CD14-positive monocyte (primary cell): ENCODE measurements around the gene OR51E2. TPM values are rescaled to one million over a fixed set of nuclear protein-coding genes. Genes with fewer than 3 reads are reported as not detected.

Source experiments
- DNase-seq, 3 donors: peaks; one replicate each; pipeline ENCODE4 v3.0.0-alpha.2; 2011 to 2022
- H2AFZ ChIP-seq: 2 replicates; pipeline ENCODE4 v1.6.0; 2012; ENCODE audit warnings: mild to moderate bottlenecking, low read depth, low read length, inconsistent platforms; ENCODE audit not compliant: insufficient read depth, poor library complexity, severe bottlenecking
- H3K27ac ChIP-seq, 2 donors: 1 replicate in 1 of 2; 2 replicates in 1 of 2; pipeline ENCODE4 v1.5.1; 2012 to 2013; ENCODE audit warnings: low read length in 2 of 2, control low read depth in 1 of 2, inconsistent platforms in 1 of 2, low read depth in 1 of 2, mild to moderate bottlenecking in 1 of 2
- H3K27me3 ChIP-seq, 2 donors: one replicate each; pipeline versions ENCODE4 v1.6.0 to v1.6.1; 2011 to 2013; ENCODE audit warnings: low read length in 2 of 2; ENCODE audit not compliant: control insufficient read depth in 2 of 2, insufficient read depth in 2 of 2
- H3K36me3 ChIP-seq, 2 donors: replicated peaks in 1 of 2; 1 replicate in 1 of 2; 2 replicates in 1 of 2; pipeline versions ENCODE4 v1.5.1 to v1.6.1; 2012 to 2013; ENCODE audit warnings: low read length in 2 of 2, control low read depth in 1 of 2, inconsistent platforms in 1 of 2, mild to moderate bottlenecking in 1 of 2; ENCODE audit not compliant: insufficient read depth in 2 of 2, control insufficient read depth in 1 of 2
- H3K4me1 ChIP-seq, 2 donors: 1 replicate in 1 of 2; 2 replicates in 1 of 2; pipeline versions ENCODE4 v1.5.1 to v1.6.1; 2012 to 2013; ENCODE audit warnings: low read length in 2 of 2, control low read depth in 1 of 2, inconsistent platforms in 1 of 2, mild to moderate bottlenecking in 1 of 2, moderate library complexity in 1 of 2; ENCODE audit not compliant: insufficient read depth in 2 of 2, control insufficient read depth in 1 of 2
- H3K4me2 ChIP-seq: replicated peaks from 2 replicates; pipeline ENCODE3; 2012; ENCODE audit warnings: low read length, moderate library complexity, mild to moderate bottlenecking; ENCODE audit not compliant: poor library complexity, severe bottlenecking; ENCODE audit errors: extremely low read depth
- H3K4me3 ChIP-seq, 3 experiments: fragments of 200-600 bp in 1 of 3; sonication (generic) in 1 of 3; replicated peaks in 1 of 3; 1 replicate in 2 of 3; 2 replicates in 1 of 3; pipeline ENCODE4 v1.5.1; 2011 to 2013; ENCODE audit warnings: low read length in 3 of 3, mild to moderate bottlenecking in 3 of 3, control low read depth in 2 of 3, low read depth in 2 of 3, inconsistent platforms in 1 of 3, moderate library complexity in 1 of 3
- H3K79me2 ChIP-seq: 2 replicates; pipeline ENCODE4 v1.6.0; 2012; ENCODE audit warnings: mild to moderate bottlenecking, control low read depth, inconsistent platforms, low read length, moderate library complexity; ENCODE audit not compliant: insufficient read depth
- H3K9ac ChIP-seq: 2 replicates; pipeline ENCODE4 v1.6.0; 2017; ENCODE audit warnings: low read length, mild to moderate bottlenecking; ENCODE audit not compliant: insufficient read depth, poor library complexity, severe bottlenecking
- H3K9me3 ChIP-seq, 2 donors: replicated peaks in 1 of 2; 1 replicate in 1 of 2; 2 replicates in 1 of 2; pipeline versions ENCODE4 v1.5.1 to v1.6.1; 2012 to 2013; ENCODE audit warnings: low read length in 2 of 2, control low read depth in 1 of 2; ENCODE audit not compliant: control insufficient read depth in 1 of 2, insufficient read depth in 1 of 2
- H4K20me1 ChIP-seq: 2 replicates; pipeline ENCODE4 v1.6.0; 2012; ENCODE audit warnings: mild to moderate bottlenecking, low read length, control low read depth, moderate library complexity; ENCODE audit not compliant: insufficient read depth
- H3K27ac Mint-ChIP-seq, 7 donors: one replicate each; pipeline ENCODE4 v1.8.0; 2020; ENCODE audit warnings: mild to moderate bottlenecking in 7 of 7, mixed read lengths in 7 of 7, moderate library complexity in 6 of 7, inconsistent platforms in 2 of 7
- H3K27me3 Mint-ChIP-seq, 3 donors: one replicate each; pipeline ENCODE4 v1.8.0; 2021 to 2022; ENCODE audit warnings: low read depth in 3 of 3, mild to moderate bottlenecking in 3 of 3, mixed read lengths in 3 of 3, moderate library complexity in 3 of 3, inconsistent platforms in 1 of 3
- H3K36me3 Mint-ChIP-seq, 2 donors: one replicate each; pipeline ENCODE4 v1.8.0; 2020; ENCODE audit warnings: mixed read lengths in 2 of 2, inconsistent platforms in 1 of 2, mild to moderate bottlenecking in 1 of 2
- H3K4me1 Mint-ChIP-seq: one replicate; pipeline ENCODE4 v1.8.0; 2020; ENCODE audit warnings: mild to moderate bottlenecking, mixed read lengths
- H3K4me3 Mint-ChIP-seq, 2 donors: one replicate each; pipeline ENCODE4 v1.8.0; 2020; ENCODE audit warnings: mild to moderate bottlenecking in 2 of 2, mixed read lengths in 2 of 2, moderate library complexity in 1 of 2
- H3K9me3 Mint-ChIP-seq, 7 donors: one replicate each; pipeline ENCODE4 v1.8.0; 2020 to 2022; ENCODE audit warnings: mixed read lengths in 7 of 7, mild to moderate bottlenecking in 6 of 7, moderate library complexity in 6 of 7, inconsistent platforms in 2 of 7
- WGBS: methylation state at CpG from one replicate; pipeline ENCODE4 v1.1.5; 2013; ENCODE audit warnings: missing lambda C conversion rate; ENCODE audit not compliant: insufficient coverage; 5-methylcytosine and 5-hydroxymethylcytosine counted together
- intact Hi-C, 2 donors: fragments of 100-400 bp; cut with micrococcal nuclease; formaldehyde crosslinking; loops; one replicate each; pipeline versions ENCODE4 v1.15.0 to v1.15.1; 2023
- polyA plus RNA-seq, 3 donors: library from polyadenylated mRNA; depleted of rRNA in 1 of 3; unstranded in 2 of 3; stranded (reverse) in 1 of 3; fragments of 300-500 nt in 2 of 3; fragments of >200 nt in 1 of 3; fragmentation: Illumina TruSeq in 2 of 3; gene quantifications; 1 replicate in 2 of 3; 2 replicates in 1 of 3; pipeline ENCODE4 v1.2.3, GENCODE V29; 2012 to 2021
- TF ChIP-seq, protein P1 (sequence below): fragments of 200-600 bp; IDR thresholded peaks from one replicate; pipeline ENCODE4 v1.8.0; 2022; ENCODE audit warnings: antibody characterized with exemption, mild to moderate bottlenecking

OR51E2 gene
- polyA plus RNA-seq, 3 donors, result not detected

DNA sequence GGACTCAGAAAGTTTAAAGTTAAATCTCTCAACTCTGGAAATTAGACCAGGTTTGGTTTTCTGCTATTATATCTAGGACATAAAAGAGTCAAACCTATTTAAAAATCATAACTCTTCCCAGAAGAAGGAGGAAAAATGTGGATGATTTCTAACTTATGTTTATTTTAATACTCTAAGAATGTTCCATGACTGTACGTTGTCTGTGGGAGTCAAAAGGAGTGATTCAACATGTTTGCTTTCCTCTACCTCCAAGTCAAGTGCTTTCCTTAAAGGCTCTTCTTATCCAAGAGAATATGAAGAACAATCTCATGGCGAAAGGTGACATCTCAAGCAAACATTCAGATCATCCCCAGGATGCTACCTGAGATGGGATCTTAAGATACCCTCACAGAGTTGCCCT, 32.2 kb downstream of the OR51E2 start:
- no peaks in the 10 kb centered on the region for H4K20me1 ChIP-seq
- no peaks in the 10 kb centered on the region for H3K9me3 ChIP-seq
- Mint-ChIP-seq H3K36me3 (no peaks in the 10 kb centered on the region), H3K4me3 (no peak overlapping the region), H3K4me1 (no peaks in the 10 kb centered on the region), H3K9me3 (peaks cover 0 to 2% (median 0%) of the 10 kb centered on the region in 7 donors), H3K27ac (no peak overlapping the region), H3K27me3 (peaks cover 0 to 16% (median 5%) of the 10 kb centered on the region in 3 donors)
- no peak overlapping the region for H2AFZ ChIP-seq
- DNase-seq, result no peak
- H3K79me2 ChIP-seq, result no peaks in the 10 kb centered on the region
- no peaks in the 10 kb centered on the region for H3K4me1 ChIP-seq
- H3K4me3 ChIP-seq, result no peak overlapping the region
- intact Hi-C loops, result no loop called here
- WGBS, result no CpG with 5 or more reads among the region's 2 CpGs
- TF ChIP-seq, protein P1, sequence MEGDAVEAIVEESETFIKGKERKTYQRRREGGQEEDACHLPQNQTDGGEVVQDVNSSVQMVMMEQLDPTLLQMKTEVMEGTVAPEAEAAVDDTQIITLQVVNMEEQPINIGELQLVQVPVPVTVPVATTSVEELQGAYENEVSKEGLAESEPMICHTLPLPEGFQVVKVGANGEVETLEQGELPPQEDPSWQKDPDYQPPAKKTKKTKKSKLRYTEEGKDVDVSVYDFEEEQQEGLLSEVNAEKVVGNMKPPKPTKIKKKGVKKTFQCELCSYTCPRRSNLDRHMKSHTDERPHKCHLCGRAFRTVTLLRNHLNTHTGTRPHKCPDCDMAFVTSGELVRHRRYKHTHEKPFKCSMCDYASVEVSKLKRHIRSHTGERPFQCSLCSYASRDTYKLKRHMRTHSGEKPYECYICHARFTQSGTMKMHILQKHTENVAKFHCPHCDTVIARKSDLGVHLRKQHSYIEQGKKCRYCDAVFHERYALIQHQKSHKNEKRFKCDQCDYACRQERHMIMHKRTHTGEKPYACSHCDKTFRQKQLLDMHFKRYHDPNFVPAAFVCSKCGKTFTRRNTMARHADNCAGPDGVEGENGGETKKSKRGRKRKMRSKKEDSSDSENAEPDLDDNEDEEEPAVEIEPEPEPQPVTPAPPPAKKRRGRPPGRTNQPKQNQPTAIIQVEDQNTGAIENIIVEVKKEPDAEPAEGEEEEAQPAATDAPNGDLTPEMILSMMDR, result no peak
- H3K9ac ChIP-seq, result no peak overlapping the region
- H3K4me2 ChIP-seq, result no peak overlapping the region
- no peak overlapping the region for H3K27ac ChIP-seq
- no peaks in the 10 kb centered on the region for H3K27me3 ChIP-seq
- H3K36me3 ChIP-seq, result no peaks in the 10 kb centered on the region

DNA sequence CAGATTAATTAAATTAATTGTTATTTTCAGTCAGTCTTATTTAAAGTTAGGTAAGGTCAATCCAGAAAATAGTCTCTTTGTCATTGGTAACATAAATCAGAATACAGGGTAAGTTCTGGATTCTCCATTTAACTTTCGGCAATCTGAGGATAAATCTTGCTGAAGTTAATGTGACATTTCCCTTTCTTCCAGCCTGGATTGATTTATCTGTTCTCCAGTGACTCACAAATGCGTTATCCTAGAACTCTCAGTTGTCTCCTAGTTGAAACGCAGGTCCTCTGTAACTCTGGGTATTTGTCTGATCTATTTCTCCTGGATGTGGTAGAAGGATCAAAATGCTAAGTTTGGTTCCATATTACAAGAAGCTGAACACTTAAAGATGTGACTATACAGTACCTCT, 32.9 kb downstream of the OR51E2 start:
- WGBS, result 50% methylated on average over 1 of the region's 3 CpGs
- no peaks in the 10 kb centered on the region for H3K36me3 Mint-ChIP-seq

More for the DNA sequence above, 32.9 kb downstream of the OR51E2 start:
- H3K4me2 ChIP-seq, result no peak overlapping the region
- no peaks in the 10 kb centered on the region for H3K27me3 ChIP-seq
- no peak overlapping the region for H3K27ac ChIP-seq
- no peak for DNase-seq
- Mint-ChIP-seq H3K4me3 (no peak overlapping the region), H3K4me1 (no peaks in the 10 kb centered on the region), H3K9me3 (peaks cover 0 to 2% (median 0%) of the 10 kb centered on the region in 7 donors), H3K27ac (no peak overlapping the region), H3K27me3 (peaks cover 0 to 18% (median 5%) of the 10 kb centered on the region in 3 donors)
- TF ChIP-seq, protein P1, result no peak
- H3K9ac ChIP-seq, result no peak overlapping the region
- H3K9me3 ChIP-seq, result no peaks in the 10 kb centered on the region
- no peaks in the 10 kb centered on the region for H3K79me2 ChIP-seq
- H3K36me3 ChIP-seq, result no peaks in the 10 kb centered on the region
- H3K4me1 ChIP-seq, result no peaks in the 10 kb centered on the region
- H2AFZ ChIP-seq, result no peak overlapping the region
- H3K4me3 ChIP-seq, result no peak overlapping the region
- intact Hi-C loops, result no loop called here
- H4K20me1 ChIP-seq, result no peaks in the 10 kb centered on the region
